ENCODE data around the gene EFCAB6.

The EFCAB6 gene

DNA sequence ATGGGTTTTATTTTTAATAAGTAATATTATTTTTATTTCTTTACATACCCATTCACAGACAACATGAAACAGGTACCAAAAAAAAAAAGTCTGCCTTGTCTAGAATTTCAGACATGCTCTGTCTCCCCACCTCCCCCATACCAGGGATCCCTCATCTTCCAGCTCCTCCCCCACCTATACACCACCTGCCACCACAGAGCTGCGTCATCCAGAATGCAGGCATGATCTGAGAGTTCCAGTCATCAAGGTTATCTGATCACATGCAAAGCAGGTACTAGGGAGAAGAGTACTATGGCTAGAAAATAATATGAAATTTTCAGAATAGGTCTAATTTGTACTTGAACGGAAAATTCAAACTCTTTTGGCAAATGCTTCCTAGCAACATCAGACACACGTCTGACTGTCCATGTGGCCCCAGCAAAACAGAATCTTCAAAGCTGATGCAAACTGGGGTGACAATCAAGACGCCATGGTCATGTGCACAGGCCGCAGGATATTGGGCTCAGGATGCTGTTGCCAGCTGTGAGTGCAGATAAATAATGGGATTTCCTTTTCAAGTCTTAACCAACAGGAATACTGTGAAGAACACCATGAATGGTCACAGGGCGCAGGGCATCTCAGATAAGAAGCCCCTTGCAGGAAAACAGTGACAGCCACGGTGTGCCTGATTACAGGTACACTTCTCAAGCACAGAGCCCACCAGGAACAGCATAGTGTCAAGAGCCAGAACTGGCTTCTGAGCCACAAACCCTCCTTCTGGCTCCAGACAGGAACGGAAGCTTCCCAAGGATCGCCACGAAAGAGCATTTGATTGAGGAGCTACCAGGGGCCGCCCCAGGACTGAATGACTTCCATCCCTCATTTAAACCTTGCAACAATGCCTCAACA is 169.5 kb downstream of the EFCAB6 start:
- no peak for DNase-seq (ENCODE audit: low read depth in 1 of 2, low spot score in 1 of 2)

DNA sequence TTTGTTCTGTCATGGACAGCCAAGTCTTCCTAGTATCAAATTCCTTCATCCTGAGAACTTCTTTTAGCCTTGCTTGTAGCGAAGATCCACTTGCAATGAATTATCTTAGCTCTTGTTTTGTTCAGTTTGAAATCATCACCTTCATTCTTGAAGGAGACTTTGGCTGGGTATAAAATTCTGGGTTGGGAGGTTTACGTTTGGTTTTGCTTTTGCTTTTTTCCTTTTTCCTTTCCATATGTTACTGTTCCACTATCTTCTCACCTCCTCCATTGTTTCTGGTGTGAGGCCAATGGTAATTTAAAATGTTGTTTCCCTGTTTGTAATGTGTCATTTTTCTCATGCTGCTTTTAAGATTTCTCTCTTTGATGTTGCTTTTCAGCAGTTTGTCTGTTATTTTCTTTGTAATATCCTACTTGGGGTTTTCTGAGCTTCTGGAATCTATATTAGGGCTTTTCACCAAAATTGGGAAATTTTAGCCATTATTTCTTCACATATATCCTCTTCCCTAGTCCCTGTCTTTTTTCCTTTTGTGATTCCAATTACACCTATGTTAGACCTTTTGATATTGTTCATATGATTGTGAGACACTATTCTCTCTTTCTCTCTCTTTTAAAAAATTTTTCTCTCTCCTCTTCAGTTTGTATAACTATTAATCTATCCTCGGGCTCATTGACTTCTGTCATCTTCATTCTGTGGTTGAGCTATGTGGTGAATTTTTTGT is 172.7 kb downstream of the EFCAB6 start:
- DNase-seq (ENCODE audit: low read depth in 1 of 2, low spot score in 1 of 2), result no peak

DNA sequence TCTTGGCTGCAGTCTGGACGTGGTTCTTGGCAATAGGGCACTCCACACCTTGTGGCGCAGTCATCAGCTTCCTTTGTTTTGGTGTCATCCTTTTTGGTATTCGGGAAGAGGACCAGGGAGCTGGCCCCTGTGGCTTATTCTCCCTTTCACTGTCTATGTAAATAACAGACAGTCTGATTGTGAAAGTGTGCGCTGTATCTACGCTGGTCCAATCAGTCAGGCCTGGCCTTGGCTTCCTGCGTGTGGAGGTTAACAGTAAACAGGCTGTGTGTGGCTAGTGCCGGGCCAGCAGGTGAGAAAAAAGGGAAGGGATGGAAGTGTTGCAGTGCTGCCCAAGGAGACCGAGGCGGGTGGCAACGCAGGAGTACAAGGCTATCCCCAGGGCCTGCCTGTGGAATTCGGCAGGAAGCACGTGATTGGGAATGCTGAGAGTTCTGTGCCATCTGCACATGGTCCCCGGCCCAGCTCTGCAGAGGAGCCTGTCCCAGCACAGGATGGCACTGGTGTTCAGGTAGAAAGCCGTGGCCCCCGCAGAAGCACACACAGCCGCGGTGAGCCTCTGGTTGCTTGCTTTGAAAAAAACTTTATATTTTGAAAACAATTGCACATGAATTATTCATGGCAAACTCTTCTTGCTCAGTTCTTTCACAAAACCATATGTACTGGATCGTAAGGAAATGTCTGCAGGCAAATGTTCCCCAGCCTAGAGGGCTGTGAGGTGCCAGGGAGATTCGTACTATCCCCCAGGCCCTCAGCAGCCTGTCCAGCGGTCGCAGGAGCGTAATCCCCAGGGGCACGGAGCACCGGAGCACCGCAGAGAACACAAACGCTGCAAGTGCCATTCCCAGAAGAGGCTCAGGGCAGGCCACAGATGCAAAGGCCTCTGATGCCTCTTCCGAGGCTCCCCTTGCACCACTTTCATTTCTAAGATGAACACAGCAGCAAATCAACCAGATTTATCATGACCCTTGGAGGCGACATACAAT is 174.5 kb downstream of the EFCAB6 start:
- DNase-seq (ENCODE audit: low read depth in 1 of 2, low spot score in 1 of 2), result no peak

DNA sequence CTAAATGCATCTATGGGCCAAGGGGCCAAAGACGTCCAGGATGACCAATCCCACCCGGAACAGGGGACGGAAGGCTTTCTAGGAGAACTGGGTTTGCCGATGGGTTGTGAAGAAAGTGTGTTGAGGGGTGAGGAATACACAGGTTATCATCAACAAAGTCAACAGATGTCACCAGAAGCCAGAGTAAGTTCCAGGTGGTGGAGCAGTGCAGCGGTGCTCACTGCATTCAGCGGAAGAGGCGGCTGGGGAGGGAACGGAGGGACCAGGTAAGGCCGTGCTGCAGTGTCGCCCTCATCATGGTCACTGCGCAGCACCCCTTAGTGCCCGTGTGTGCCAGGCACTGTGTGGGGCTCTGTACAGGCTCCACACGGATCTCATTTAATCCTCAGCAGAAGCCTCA is 176.0 kb downstream of the EFCAB6 start:
- no peak for DNase-seq (ENCODE audit: low read depth in 1 of 2, low spot score in 1 of 2)

DNA sequence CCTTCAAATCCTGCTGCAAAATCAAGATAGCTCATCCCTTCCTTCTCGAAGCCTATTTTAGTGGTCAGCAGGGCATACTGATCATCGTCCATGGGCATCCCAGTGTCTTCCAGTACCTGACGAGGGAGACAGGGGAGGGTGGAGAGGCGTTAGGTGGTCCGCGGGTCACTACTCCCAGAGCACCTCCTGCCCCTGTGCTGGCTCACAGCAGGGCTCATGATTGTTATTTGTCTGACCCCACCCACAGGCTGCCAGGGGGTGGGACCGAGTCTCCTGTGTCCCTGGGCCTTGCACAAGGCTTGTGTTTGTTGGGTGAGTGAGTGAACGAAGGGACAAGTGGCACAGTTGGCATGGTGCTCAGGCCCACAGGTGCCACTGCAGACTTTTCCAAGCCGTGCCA is 177.0 kb downstream of the EFCAB6 start:
- DNase-seq (ENCODE audit: low read depth in 1 of 2, low spot score in 1 of 2), result no peak

DNA sequence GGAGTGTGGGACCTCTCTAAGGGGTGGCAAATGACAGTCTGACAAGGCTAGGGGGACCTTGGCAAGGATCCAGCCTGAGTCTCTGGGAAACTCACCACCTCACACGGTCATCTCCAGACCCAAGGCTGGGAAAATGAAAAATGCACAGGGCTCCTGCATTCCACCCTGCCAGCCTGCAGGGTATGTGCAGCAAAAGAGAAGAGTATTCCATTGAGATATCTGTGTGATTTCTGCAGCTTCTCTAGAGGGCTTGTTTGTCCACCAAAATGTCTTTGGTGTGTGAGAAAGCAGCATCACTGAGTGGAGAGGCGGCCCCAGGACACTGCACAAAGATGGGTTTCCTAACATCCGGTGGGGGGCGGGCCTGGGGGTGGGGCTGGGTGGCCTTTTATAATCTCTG is 177.8 kb downstream of the EFCAB6 start:
- DNase-seq (ENCODE audit: low read depth in 1 of 2, low spot score in 1 of 2), result no peak

DNA sequence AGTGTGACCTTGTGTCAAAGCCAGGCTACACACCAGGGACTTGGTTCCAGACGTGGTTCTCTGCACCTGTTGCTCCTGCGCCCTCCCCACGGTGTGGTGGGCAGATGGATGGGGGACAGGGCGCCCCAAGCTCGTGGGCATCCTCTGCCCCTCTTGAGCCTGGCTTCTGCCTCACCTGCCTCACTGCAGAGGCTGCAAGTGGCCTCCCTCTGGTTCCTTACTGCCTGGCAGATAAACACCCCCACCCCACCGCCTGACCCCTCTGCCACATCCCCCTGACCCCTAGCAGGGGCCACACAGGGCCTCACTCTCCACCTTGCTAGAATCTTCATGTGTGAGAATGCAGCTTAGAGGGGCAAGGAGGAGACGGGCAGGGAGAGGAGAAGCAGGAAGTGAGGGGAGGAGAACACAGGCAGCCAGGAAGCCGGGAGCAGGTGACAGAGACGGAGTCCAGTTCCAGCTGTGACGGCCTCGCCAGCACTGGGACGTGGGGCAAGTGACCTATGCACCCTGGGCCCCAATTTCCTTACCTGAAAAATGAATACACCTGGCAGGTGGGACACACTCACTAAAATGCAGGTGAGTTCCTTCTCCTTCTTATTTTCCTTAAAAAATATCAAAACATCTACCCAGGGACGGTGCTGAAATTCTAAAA is 178.3 kb downstream of the EFCAB6 start:
- DNase-seq (ENCODE audit: low read depth in 1 of 2, low spot score in 1 of 2), result no peak

DNA sequence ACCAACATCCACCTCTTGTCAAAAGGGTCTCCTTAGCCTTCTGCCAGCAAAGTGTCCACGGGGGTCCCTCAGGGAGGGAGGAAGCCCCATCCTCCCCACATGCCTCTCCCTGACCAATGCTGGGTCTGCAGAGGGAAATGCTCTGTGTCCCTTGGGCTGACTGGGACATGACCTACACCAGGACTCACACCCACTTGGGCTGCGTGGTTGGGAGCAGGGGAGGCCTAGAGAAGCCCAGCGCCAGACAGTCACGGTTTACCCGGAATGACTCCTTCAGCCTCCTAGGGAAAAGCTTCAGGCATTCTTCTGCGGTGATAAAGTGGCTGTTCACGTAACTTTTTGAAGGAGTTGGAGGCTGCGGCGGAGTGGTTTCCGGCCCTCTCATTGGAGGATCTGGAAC is 180.3 kb downstream of the EFCAB6 start:
- no peak for DNase-seq (ENCODE audit: low read depth in 1 of 2, low spot score in 1 of 2)

DNA sequence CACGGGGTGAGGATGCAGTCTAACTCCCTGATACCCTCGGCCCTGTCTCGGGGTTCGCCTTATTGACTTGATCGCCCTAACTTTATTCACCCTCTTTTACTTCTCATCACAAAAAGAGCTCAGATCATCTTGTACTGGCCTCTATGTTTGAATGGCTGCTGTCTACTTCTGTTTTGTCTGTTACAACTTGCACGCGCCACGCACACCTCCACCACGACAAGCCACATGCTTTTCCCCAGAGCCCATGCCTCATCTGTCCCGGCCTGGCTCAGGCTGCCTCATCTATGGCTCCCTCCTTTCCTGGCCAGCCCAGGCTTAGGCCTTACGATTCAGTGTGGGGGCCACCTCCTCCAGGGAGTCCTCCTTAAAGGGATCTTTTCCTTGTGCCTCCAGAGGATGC is 180.9 kb downstream of the EFCAB6 start:
- no peak for DNase-seq (ENCODE audit: low read depth in 1 of 2, low spot score in 1 of 2)

DNA sequence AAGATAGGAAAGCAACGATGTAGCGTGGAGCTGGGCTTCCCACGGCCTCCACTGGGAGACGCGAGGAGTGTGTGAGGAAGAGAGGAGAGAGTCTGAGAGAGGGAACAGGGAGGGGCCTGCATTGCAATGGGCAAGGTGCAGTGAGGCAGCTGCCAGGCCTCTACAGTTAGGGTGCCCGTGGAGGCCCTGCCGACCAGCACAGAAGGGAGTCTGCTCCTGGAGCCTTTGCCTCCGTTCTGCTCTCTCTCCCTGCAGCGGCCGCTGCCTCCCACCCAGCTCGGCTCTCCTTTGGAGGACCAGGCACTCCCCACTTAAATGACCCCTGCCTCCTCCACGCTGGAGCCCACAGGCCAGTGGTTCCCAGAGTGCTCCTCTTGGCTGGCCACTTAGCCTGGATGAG is 181.7 kb downstream of the EFCAB6 start:
- DNase-seq (ENCODE audit: low read depth in 1 of 2, low spot score in 1 of 2), result no peak

DNA sequence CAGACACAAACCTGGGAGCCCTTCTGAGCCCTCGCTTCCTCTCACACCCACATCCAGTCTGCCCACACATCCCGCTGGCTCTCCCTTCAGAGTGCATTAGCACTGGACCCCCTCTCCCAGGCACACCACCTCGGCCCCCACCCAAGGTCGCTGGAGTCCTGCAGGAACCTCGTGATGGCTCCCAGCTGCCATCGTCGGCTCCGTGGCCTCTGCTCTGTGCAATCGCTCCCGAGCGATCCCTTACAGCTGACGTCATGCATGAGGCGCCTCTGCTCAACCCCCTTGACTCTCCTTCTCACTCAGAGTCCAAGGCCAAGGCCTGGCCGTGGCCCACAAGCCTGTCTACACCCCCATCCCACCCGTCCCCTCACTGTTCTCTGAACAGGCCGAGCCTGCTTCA is 183.9 kb downstream of the EFCAB6 start:
- DNase-seq (ENCODE audit: low read depth in 1 of 2, low spot score in 1 of 2), result no peak

DNA sequence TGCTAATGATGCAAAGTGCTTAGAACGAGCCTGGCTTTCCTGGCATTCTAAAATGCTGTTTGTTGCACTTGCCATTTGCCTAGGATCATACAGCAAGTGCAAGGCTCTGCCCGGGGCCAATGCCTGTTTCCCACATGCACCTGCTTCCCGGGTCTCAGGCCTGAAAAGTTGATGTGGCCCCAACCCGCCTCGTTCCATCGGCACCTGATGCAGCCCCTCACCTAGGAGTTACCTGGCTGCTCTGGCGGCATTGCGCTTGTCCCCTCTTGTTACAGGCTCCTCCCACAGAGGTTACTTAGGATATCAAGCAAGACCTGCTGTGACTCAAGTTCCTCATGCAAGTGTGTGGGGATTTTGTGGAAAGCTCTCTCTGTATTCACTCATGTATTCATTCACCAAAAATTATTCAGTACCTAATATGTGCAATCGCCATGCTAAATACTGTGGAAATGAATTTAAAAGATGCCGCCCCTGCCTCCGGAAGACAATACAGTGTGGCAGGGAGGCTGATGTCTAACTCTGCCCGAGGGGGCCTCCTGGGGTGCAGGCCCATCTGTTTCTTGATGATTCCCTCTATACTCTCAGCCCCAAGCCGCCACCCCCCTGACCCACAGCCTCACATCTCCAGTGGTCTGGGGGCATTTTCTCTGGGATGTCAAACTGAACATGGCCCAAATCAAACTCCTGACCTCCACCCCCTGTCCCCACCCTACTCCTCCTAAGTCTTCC is 184.5 kb downstream of the EFCAB6 start:
- no peak for DNase-seq (ENCODE audit: low read depth in 1 of 2, low spot score in 1 of 2)

DNA sequence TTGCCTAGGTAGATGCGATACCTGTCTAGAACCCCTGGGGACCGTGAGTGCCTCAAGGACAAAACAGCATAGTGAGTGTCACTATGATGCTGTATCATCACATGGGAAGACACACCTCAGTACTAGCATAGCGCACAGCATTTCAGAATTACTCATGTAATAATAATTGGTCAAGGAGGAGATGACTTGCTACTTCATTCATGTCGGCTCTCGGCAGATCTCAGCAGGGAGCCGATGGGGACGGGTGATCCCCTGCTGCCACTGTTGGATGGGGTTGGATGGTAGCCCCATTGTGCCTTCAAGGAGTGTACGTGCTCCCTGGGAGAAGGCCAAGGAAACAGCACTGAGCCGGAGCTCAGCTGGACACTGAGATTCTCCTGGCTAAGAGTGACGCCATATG is 186.9 kb downstream of the EFCAB6 start:
- no peak for DNase-seq (ENCODE audit: low read depth in 1 of 2, low spot score in 1 of 2)

DNA sequence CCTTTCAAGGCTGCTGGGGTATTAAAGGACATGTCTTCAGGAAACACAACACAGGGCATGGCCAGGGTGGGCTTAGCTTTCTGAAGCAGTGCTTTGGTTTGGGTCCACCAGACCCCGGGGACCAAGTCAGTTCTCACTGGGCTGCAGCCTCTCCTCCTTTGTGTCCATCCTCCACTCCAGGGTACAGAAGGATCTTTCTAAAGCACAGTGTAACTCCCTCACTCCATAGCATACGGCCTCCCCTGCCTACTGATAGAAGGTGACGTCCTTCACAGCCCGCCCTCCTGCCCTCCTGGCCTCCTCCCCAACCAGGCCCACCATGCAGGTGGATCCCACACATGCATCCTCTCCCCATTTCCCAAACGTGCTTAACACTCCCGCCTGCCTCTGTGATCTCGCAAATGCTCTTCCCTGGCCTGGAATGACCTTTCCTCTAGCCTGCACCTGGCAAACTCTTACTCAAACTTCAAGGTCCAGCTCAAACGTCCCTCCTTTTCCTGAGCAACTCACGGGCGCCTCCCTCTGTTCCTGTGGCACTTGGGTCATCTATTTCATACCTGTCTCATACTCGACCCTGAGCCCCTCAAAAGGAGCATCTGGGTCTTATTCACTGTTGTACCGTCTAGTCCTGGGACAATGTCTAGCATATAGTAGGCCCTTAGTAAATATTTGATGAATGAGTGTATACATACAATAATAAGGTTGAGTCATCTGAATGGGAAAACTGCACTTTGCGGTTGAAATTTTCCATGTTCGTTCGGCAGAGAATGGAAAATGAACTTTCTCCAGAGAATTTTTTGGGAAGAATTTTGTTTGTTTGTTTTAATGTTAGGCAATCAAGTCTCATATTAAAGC is 187.7 kb downstream of the EFCAB6 start:
- no peak for DNase-seq (ENCODE audit: low read depth in 1 of 2, low spot score in 1 of 2)

DNA sequence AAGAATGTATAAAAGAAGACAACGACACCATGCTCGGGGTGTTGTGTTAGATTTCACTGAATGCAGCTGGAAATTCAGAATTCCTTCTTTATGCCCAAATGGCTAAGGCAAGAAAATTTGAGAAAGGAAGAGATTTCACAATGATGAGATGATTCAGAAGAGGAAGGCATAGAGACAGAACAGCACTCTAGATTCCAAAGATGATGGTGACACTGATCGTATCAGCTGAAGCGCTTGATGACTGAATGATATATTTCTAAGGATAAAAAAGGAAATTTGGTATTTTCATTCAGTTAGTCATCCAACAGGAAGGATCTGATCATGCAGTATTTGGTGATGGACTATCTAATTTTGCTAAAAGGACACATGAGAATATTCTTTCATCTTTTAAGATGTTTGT is 189.2 kb downstream of the EFCAB6 start:
- DNase-seq (ENCODE audit: low read depth in 1 of 2, low spot score in 1 of 2), result no peak

DNA sequence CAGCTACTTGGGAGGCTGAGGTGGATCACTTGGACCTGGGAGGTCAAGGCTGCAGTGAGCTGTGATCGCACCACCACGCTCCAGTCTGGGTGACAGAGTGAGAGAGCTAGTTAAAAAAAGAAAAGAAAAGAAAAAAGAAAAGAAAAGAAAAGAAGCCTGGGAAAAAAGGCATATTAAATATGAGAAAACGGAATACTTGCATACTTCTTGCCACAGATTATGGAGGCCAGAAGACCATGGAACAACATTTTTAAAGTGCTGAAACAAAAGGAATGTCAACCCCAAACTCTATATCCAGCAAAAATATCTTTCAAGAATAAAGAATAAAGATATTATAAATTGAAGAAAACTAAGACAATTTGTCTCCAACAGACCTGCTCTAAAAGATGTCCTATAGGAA is 191.9 kb downstream of the EFCAB6 start:
- no peak for DNase-seq (ENCODE audit: low read depth in 1 of 2, low spot score in 1 of 2)

DNA sequence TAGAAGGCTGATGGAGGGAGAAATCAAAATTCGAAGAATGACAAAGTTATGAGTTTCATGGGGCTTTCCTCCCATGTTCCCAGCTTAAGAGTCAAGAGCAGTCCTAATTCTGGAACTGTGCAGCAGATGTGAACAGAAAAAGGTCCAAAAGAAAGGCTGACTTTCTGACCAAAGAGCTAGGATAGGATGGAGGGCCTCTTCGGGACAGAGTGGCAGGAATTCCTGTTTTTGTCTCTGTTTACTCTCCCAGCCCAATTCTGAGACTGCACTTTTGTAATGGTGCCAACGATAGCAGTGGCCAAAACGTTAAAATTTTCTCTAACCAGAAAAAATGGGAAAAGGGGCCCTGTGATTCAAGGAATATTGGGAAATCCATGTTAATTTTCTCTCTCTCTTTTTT is 193.6 kb downstream of the EFCAB6 start:
- no peak for DNase-seq (ENCODE audit: low read depth in 1 of 2, low spot score in 1 of 2)

DNA sequence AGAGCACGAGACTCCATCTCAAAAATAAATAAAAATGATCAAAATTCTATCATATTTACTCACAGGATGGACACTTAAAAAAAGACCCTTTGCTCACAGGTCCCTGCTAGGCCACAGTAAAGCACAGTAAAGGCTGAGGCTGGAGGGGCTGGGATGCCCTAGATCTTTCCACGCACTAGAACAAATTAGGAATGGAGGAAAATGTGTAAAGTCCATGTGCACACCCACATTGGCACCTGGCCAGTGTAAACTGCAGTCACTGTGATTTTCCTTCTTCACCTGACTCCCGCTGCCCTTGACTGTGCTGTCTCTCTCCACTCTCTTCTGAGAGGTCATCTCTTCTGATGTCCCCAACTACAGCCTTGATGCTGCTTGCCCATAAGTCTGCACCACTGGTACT is 195.5 kb downstream of the EFCAB6 start:
- no peak for DNase-seq (ENCODE audit: low read depth in 1 of 2, low spot score in 1 of 2)

DNA sequence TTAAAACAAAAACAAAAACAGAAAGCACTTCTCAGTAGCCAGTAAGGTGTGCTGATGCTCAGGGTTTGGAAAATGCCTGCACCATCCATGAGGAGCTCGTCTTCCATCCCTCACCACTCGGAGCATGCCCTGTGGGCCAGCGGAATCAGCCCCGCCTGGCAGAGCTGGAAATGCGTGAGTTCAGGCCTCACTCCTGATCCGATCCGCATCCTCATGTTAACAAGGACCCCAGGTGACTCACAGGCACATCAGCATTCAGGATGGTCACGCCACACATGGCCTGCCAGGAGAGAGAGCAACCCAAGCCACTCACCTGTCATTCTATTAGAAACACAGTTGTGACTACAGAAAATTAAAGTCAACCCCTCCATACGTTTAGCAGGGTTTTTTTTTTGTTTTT is 211.8 kb downstream of the EFCAB6 start:
- DNase-seq (ENCODE audit: low read depth in 1 of 2, low spot score in 1 of 2), result no peak

Data from stimulated activated CD4-positive, alpha-beta T cell treated with anti-CD3 and anti-CD28 coated beads, Interleukin-15, amount 100 ng/mL, for 1 hour (primary cell).